Activated T-cell treated with anti-CD3 and anti-CD28 coated beads for 4 hours (primary cell): Measurements from ENCODE around the gene PRUNE1.

Experiments
- DNase-seq: peaks from one replicate; pipeline ENCODE4 v3.0.0-alpha.2; 2020

Gene PRUNE1

GRCh38 chr1:151008244-151009205, at the start of gene PRUNE1:
Gene PRUNE1 (plus strand): TSS chr1:151008449. CDS start chr1:151008633, 184 bp downstream.
- peak; percentile 89 for DNase-seq

- no peak for DNase-seq
These were observed 47.6 kb upstream of the PRUNE1 start for GRCh38 chr1:150960646-150961045.

- no peak for DNase-seq
These were observed 46.5 kb upstream of the PRUNE1 start for GRCh38 chr1:150961756-150962155.

GRCh38 chr1:150963321-150964163, 44.7 kb upstream of the PRUNE1 start:
- no peak for DNase-seq

GRCh38 chr1:150964164-150964489, 44.1 kb upstream of the PRUNE1 start:
- DNase-seq: no peak

GRCh38 chr1:150965605-150966004, 42.6 kb upstream of the PRUNE1 start:
- DNase-seq: no peak

GRCh38 chr1:150966011-150966410, 42.2 kb upstream of the PRUNE1 start:
- DNase-seq: no peak

- DNase-seq: no peak
These were observed 40.3 kb upstream of the PRUNE1 start for GRCh38 chr1:150967936-150968335.

GRCh38 chr1:150968491-150968890, 39.8 kb upstream of the PRUNE1 start:
- no peak for DNase-seq

GRCh38 chr1:150969626-150970025, 38.6 kb upstream of the PRUNE1 start:
- DNase-seq: no peak

- no peak for DNase-seq
These were observed 37.3 kb upstream of the PRUNE1 start for GRCh38 chr1:150970808-150971582.

- DNase-seq: no peak
These were observed 36.4 kb upstream of the PRUNE1 start for GRCh38 chr1:150971583-150972416.

GRCh38 chr1:150972417-150972940, 35.8 kb upstream of the PRUNE1 start:
- DNase-seq: no peak

GRCh38 chr1:150973258-150973835, 34.9 kb upstream of the PRUNE1 start:
- DNase-seq: no peak

GRCh38 chr1:150973836-150974579, 34.2 kb upstream of the PRUNE1 start:
- peak; percentile 14 for DNase-seq

GRCh38 chr1:150974580-150975478, 33.4 kb upstream of the PRUNE1 start, which contains the start of gene CERS2:
Gene CERS2 (minus strand): TSS chr1:150974835. CDS start chr1:150969090, 5,745 bp downstream.
- DNase-seq: peak; percentile 59

- no peak for DNase-seq
These were observed 31.8 kb upstream of the PRUNE1 start for GRCh38 chr1:150976401-150976821.

GRCh38 chr1:150976879-150977694, 31.2 kb upstream of the PRUNE1 start:
- DNase-seq: peak; percentile 63
